IMR-90 (cell line): ENCODE results near the gene SP7. TPM values are rescaled to one million over a fixed set of nuclear protein-coding genes. Genes with fewer than 3 reads are reported as not detected.
A peak's percentile ranks its signal among the peaks of the same experiment; 100 is the strongest.

Experiments used
- ATAC-seq: fragments of 200-7000 bp; cut with Tn5 transposase; 2 replicates; pipeline ENCODE4 v1.9.1; 2020; ENCODE audit warnings: low read depth, mild to moderate bottlenecking, moderate library complexity
- BruUV-seq: library from RNA; stranded (reverse); fragments of 400-500 nt; replicated peaks from 2 replicates; lab custom pipeline; 2021; lab: Mats Ljungman, UMichigan
- CTCF ChIA-PET: fragments of 300-600 bp; formaldehyde crosslinking; extraction: SDS; loops from one replicate; lab custom pipeline; 2021; ENCODE audit warnings: antibody characterized with exemption; lab: Yijun Ruan, JAX
- POLR2A ChIA-PET: fragments of 300-600 bp; sonication (Branson Sonifier 250); formaldehyde crosslinking; loops from one replicate; lab custom pipeline; 2022; ENCODE audit warnings: antibody characterized with exemption; ENCODE audit not compliant: unreplicated experiment; lab: Charles Lee
- DNase-seq: peaks from one replicate; pipeline ENCODE4 v3.0.0; 2013
- H2AFZ ChIP-seq: replicated peaks from 2 replicates; pipeline ENCODE3; 2013; ENCODE audit warnings: low read length, mild to moderate bottlenecking; ENCODE audit not compliant: poor library complexity
- H2AK5ac ChIP-seq: 2 replicates; pipeline ENCODE4 v1.6.1; 2013; ENCODE audit warnings: low read depth, low read length, inconsistent platforms
- H2AK9ac ChIP-seq: replicated peaks from 2 replicates; pipeline ENCODE3; 2013; ENCODE audit warnings: mild to moderate bottlenecking, low read depth, low read length, moderate library complexity; ENCODE audit not compliant: poor library complexity
- H2BK120ac ChIP-seq: 2 replicates; pipeline ENCODE4 v1.6.1; 2013; ENCODE audit warnings: low read depth, low read length, inconsistent platforms
- H2BK15ac ChIP-seq: 3 replicates; pipeline ENCODE4 v1.6.1; 2013; ENCODE audit warnings: low read depth, low read length, inconsistent platforms
- H2BK20ac ChIP-seq: 2 replicates; pipeline ENCODE4 v1.6.1; 2013; ENCODE audit warnings: low read depth, mild to moderate bottlenecking, inconsistent platforms, low read length, moderate library complexity
- H2BK5ac ChIP-seq: 2 replicates; pipeline ENCODE4 v1.6.1; 2013; ENCODE audit warnings: mild to moderate bottlenecking, low read depth, low read length, inconsistent platforms; ENCODE audit not compliant: poor library complexity, severe bottlenecking
- H3K14ac ChIP-seq: replicated peaks from 2 replicates; pipeline ENCODE4 v1.6.1; 2013; ENCODE audit warnings: low read depth, low read length, inconsistent platforms
- H3K18ac ChIP-seq: 2 replicates; pipeline ENCODE4 v1.6.1; 2013; ENCODE audit warnings: low read depth, low read length, control low read depth
- H3K23ac ChIP-seq: 2 replicates; pipeline ENCODE4 v1.6.1; 2013; ENCODE audit warnings: low read depth, low read length, inconsistent platforms
- H3K27ac ChIP-seq: 2 replicates; pipeline ENCODE4 v1.5.1; 2013; ENCODE audit warnings: mild to moderate bottlenecking, control low read depth, low read length; ENCODE audit not compliant: insufficient read depth
- H3K27me3 ChIP-seq: 2 replicates; pipeline ENCODE4 v1.6.1; 2013; ENCODE audit warnings: low read length; ENCODE audit not compliant: control insufficient read depth, insufficient read depth
- H3K36me3 ChIP-seq: 2 replicates; pipeline ENCODE4 v1.6.1; 2013; ENCODE audit warnings: low read length, mixed read lengths; ENCODE audit not compliant: control insufficient read depth, insufficient read depth
- H3K4ac ChIP-seq: 2 replicates; pipeline ENCODE4 v1.6.1; 2013; ENCODE audit warnings: low read depth, low read length, inconsistent platforms
- H3K4me1 ChIP-seq: 2 replicates; pipeline ENCODE4 v1.6.1; 2013; ENCODE audit warnings: low read length, mixed read lengths; ENCODE audit not compliant: control insufficient read depth, insufficient read depth
- H3K4me2 ChIP-seq: 2 replicates; pipeline ENCODE4 v1.6.1; 2013; ENCODE audit warnings: low read depth, mild to moderate bottlenecking, control low read depth, low read length, moderate library complexity
- H3K4me3 ChIP-seq: 2 replicates; pipeline ENCODE4 v1.5.1; 2013; ENCODE audit warnings: low read depth, mild to moderate bottlenecking, control low read depth, low read length, moderate library complexity; ENCODE audit not compliant: insufficient read depth
- H3K56ac ChIP-seq: 2 replicates; pipeline ENCODE4 v1.6.1; 2013; ENCODE audit warnings: low read length, inconsistent platforms; ENCODE audit not compliant: insufficient read depth; ENCODE audit errors: extremely low read depth
- H3K79me1 ChIP-seq, 2 experiments: 2 replicates each; pipeline ENCODE4 v1.6.1; 2013; ENCODE audit warnings: low read length in 2 of 2, inconsistent platforms in 1 of 2, low read depth in 1 of 2
- H3K9ac ChIP-seq: 2 replicates; pipeline ENCODE4 v1.6.1; 2013; ENCODE audit warnings: low read depth, low read length, control low read depth
- H3K9me1 ChIP-seq: 2 replicates; pipeline ENCODE4 v1.6.1; 2013; ENCODE audit warnings: low read length, inconsistent platforms; ENCODE audit not compliant: insufficient read depth
- H3K9me3 ChIP-seq: 2 replicates; pipeline ENCODE4 v1.6.1; 2013; ENCODE audit warnings: low read length; ENCODE audit not compliant: control insufficient read depth, insufficient read depth
- H4K20me1 ChIP-seq: 2 replicates; pipeline ENCODE4 v1.6.1; 2013; ENCODE audit warnings: low read length, inconsistent platforms; ENCODE audit not compliant: insufficient read depth
- H4K5ac ChIP-seq: 2 replicates; pipeline ENCODE4 v1.6.1; 2013; ENCODE audit warnings: mild to moderate bottlenecking, low read depth, low read length, control low read depth
- H4K8ac ChIP-seq, 2 experiments: 2 replicates each; pipeline ENCODE4 v1.6.1; 2013; ENCODE audit warnings: low read depth in 2 of 2, low read length in 2 of 2, control low read depth in 1 of 2, inconsistent platforms in 1 of 2
- H4K91ac ChIP-seq: 2 replicates; pipeline ENCODE4 v1.6.1; 2013; ENCODE audit warnings: low read depth, low read length, inconsistent platforms; ENCODE audit not compliant: insufficient read depth
- BHLHE40 ChIP-seq: fragments of 150-350 bp; IDR thresholded peaks from 2 replicates; pipeline ENCODE4 v1.6.1; 2016; ENCODE audit warnings: mild to moderate bottlenecking, low read depth, low read length
- CEBPB ChIP-seq: IDR thresholded peaks from 2 replicates; pipeline ENCODE4 v1.6.1; 2012; ENCODE audit warnings: low read depth, low read length, improper control_type of control experiment
- CHD1 ChIP-seq: IDR thresholded peaks from 2 replicates; pipeline ENCODE4 v1.6.1; 2012; ENCODE audit warnings: low read depth, low read length, improper control_type of control experiment
- CTCF ChIP-seq: conservative IDR thresholded peaks from 2 replicates; pipeline ENCODE4 v1.5.1; 2012; ENCODE audit warnings: mild to moderate bottlenecking, low read depth, low read length, improper control_type of control experiment
- ELK1 ChIP-seq: fragments of 150-350 bp; IDR thresholded peaks from 2 replicates; pipeline ENCODE4 v1.6.1; 2016; ENCODE audit warnings: low read depth, mild to moderate bottlenecking, low read length, moderate library complexity, borderline replicate concordance
- MAFK ChIP-seq: IDR thresholded peaks from 2 replicates; pipeline ENCODE4 v1.6.1; 2012; ENCODE audit warnings: low read depth, low read length, improper control_type of control experiment
- MAZ ChIP-seq: IDR thresholded peaks from 2 replicates; pipeline ENCODE4 v1.6.1; 2012; ENCODE audit warnings: low read depth, mild to moderate bottlenecking, low read length, improper control_type of control experiment, moderate library complexity, borderline replicate concordance
- POLR2A ChIP-seq: IDR thresholded peaks from 2 replicates; pipeline ENCODE4 v1.6.1; 2012; ENCODE audit warnings: mild to moderate bottlenecking, low read depth, low read length
- RAD21 ChIP-seq: IDR thresholded peaks from 2 replicates; pipeline ENCODE4 v1.6.1; 2012; ENCODE audit warnings: low read length, improper control_type of control experiment
- RCOR1 ChIP-seq: IDR thresholded peaks from 2 replicates; pipeline ENCODE4 v1.6.1; 2012; ENCODE audit warnings: mild to moderate bottlenecking, low read length, improper control_type of control experiment; ENCODE audit not compliant: insufficient replicate concordance
- RFX5 ChIP-seq: IDR thresholded peaks from 2 replicates; pipeline ENCODE4 v1.8.0; 2012; ENCODE audit warnings: low read depth, mild to moderate bottlenecking, low read length, moderate library complexity
- SMC3 ChIP-seq: fragments of 150-350 bp; IDR thresholded peaks from 2 replicates; pipeline ENCODE4 v1.6.1; 2016; ENCODE audit warnings: low read depth, mild to moderate bottlenecking, antibody characterized with exemption, low read length, moderate library complexity
- USF2 ChIP-seq: fragments of 150-350 bp; IDR thresholded peaks from 2 replicates; pipeline ENCODE4 v1.6.1; 2017; ENCODE audit warnings: mild to moderate bottlenecking, antibody characterized with exemption, low read length, low read depth
- dilution Hi-C: fragments of 300-500 bp; cut with HindIII; formaldehyde crosslinking; loops from one replicate; pipeline ENCODE4 v1.14.3; 2018; ENCODE audit warnings: low sequenced_read_pairs; ENCODE audit not compliant: unreplicated experiment
- in situ Hi-C: fragments of 300-500 bp; cut with MboI; formaldehyde crosslinking; loops from 3 replicates; pipeline ENCODE4 v1.14.3; 2019; ENCODE audit warnings: low sequenced_read_pairs, inconsistent platforms, mixed read lengths
- intact Hi-C: fragments of 100-400 bp; cut with micrococcal nuclease; formaldehyde crosslinking; loops from 2 replicates; pipeline ENCODE4 v1.10.0; 2022
- polyA plus RNA-seq, 3 experiments: library from polyadenylated mRNA; depleted of rRNA; stranded (reverse); fragments of >200 nt; gene quantifications; 2 replicates each; pipeline ENCODE4 v1.2.3, GENCODE V29; 2012; ENCODE audit warnings: low replicate concordance in 1 of 3
- total RNA-seq: library from RNA; depleted of rRNA; stranded (reverse); fragments of >200 nt; gene quantifications from 2 replicates; pipeline ENCODE4 v1.2.3, GENCODE V29; 2012

SP7 gene
- total and polyA plus RNA-seq, 2 of the 4 experiments (the other 2 are of a cell fraction), result not detected

- TF ChIP-seq MAFK (no peak), RCOR1 (no peak), BHLHE40 (no peak)
These were observed 40.9 kb downstream of the SP7 start, which contains the start of gene PFDN5 (continued) for GRCh38 chr12:53295070-53295890.

- Histone ChIP-seq H2AK5ac (no peak overlapping the region), H2AFZ (no peak overlapping the region), H2BK120ac (no peak overlapping the region), H2BK20ac (no peak overlapping the region), H3K9ac (no peak overlapping the region), H3K18ac (no peak overlapping the region), H3K23ac (no peak overlapping the region), H2AK9ac (peak overlapping the region; percentile 43), H4K5ac (no peak overlapping the region), H3K4ac (no peak overlapping the region), H3K4me1 (peaks cover 25% of the 10 kb centered on the region), H3K4me2 (no peak overlapping the region), H3K14ac (no peak overlapping the region), H2BK15ac (no peak overlapping the region), H3K9me3 (no peaks in the 10 kb centered on the region), H4K91ac (no peak overlapping the region), H4K8ac (no peak overlapping the region), H3K36me3 (no peaks in the 10 kb centered on the region), H3K4me3 (no peak overlapping the region), H3K79me1 (peaks cover 4 to 48% of the 10 kb centered on the region in 2 experiments; a peak in 2 of 4 replicates), H3K56ac (no peak overlapping the region), H3K27me3 (no peaks in the 10 kb centered on the region), H3K9me1 (peaks cover 10% of the 10 kb centered on the region; the same call in 1 of the 2 replicates), H2BK5ac (no peak overlapping the region), H3K27ac (no peak overlapping the region), H4K20me1 (no peaks in the 10 kb centered on the region)
- no peak for DNase-seq
- in situ Hi-C loops (no loop called here), dilution Hi-C loops (no loop called here), intact Hi-C loops (no loop called here)
- ChIA-PET POLR2A (no interaction called here), CTCF (interaction anchor here (0.6 kb wide), 1 partner anchor 74 kb away, joined by 3 read pairs; no protein-coding TSS in a partner anchor)
- BruUV-seq, result no TSS peak
- ATAC-seq, result no peak
- TF ChIP-seq POLR2A, result no peak
- no peak for TF ChIP-seq USF2
- no peak for TF ChIP-seq MAFK
- TF ChIP-seq RFX5, result no peak
- no peak for TF ChIP-seq CTCF
- no peak for TF ChIP-seq RAD21
- no peak for TF ChIP-seq MAZ
- TF ChIP-seq BHLHE40, result no peak
- TF ChIP-seq CHD1, result no peak
- no peak for TF ChIP-seq SMC3
- TF ChIP-seq ELK1, result no peak
- no peak for TF ChIP-seq CEBPB
These were observed 43.7 kb downstream of the SP7 start for GRCh38 chr12:53292426-53292825.
